T follicular helper cell (primary cell): Measurements from ENCODE around the gene MPZL2.

Source experiments
- DNase-seq: peaks from one replicate; pipeline ENCODE4 v3.0.0-alpha.2; 2020; ENCODE audit warnings: low read depth

MPZL2 gene

GRCh38 chr11:118219732-118220131 lies 44.4 kb downstream of the MPZL2 start:
- no peak for DNase-seq

DNA sequence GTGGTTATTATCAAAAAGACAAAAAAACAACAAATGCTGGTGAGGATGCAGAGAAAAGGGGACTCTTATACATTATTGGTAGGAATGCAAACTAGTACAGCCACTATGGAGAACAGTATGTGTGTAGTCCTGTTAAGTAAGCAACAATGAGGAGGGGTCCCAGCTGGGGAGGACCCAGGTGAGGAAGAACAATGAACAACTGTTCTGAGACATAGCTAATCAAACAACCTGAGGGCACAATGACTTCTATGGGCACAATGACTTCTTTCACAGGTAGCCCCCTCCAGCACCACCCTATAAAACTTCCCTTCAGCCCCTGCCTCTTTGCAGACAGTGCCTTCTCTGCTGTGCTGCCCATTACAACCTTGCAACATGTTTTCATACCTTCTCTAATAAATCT lies 44.9 kb downstream of the MPZL2 start:
- DNase-seq: no peak

DNA sequence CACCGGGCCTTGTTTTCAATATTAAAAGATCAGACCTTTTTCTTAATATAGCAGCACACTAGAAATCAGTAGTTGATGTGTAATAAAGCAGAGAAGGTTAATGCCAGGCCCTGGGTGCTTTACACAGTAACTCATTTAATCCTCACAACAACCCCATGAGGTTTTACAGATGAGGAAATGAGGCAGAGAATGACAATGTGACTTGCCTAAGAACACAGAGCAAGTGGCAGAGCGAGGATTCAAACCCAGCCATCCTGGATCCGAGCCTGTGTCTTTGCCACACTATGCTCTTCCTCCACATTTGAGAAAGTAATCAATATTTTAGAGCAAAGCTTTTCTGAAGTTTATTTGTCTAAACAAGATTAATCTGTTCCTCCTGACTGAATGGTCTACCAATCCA lies 46.5 kb downstream of the MPZL2 start:
- DNase-seq: no peak

DNA sequence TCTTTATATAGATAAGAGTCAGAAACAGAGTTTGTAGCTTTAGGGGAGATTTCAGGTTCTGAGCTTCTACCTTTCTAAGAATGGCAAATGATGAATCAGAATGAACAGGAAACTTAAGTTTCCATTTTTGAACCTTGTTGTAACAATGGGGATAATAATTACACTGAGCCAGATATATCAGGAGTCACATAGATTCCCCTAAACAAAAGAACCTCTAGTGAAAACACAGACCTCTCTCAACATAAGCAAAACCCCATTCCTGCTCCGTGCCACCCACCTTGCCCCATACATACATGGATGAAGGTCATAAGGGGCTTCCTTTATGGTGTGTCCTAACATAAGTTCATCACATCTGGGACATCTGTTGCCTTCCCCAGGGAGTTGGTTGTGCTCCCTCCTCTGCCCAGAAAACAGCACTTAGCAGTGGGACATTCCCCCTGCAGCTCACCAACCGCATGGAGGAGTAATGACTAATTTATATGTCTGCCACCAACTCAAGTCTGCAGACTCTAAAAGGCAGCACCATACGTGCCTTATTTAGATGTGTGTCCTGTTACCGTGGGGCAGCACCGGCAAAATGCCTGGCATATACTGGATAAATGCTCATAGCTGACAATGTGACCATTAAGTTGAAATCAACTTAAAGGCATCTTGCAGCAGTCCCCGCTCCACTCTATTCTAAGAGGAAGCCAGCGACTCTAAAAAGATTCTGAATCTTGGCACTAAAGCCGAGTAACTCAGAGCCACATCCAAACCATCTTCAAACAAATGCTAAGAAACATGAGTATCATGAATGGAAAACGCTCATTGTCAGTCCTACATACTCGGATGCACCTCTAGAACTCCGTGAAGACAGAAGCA lies 47.2 kb downstream of the MPZL2 start:
- DNase-seq: no peak

- no peak for DNase-seq
Measured at GRCh38 chr11:118215765-118216164, 48.3 kb downstream of the MPZL2 start.

DNA sequence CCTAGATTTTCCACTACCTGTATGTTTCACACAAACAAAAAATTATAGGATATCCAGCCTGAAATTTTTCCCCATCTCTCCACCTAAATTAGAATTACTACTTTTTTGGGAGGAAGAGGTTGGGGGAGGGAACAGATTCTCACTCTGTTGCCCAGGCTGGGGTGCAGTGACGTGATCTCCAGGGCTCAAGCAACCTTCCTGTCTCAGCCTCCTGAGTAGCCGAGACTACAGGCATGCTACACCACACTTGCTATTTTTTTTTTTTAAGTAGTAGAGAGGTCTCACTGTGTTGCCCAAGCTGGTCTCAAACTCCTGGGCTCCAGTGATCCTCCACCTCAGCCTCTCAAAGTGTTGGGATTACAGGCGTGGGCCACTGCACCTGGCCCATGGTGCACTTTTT lies 48.8 kb downstream of the MPZL2 start:
- DNase-seq: no peak

DNA sequence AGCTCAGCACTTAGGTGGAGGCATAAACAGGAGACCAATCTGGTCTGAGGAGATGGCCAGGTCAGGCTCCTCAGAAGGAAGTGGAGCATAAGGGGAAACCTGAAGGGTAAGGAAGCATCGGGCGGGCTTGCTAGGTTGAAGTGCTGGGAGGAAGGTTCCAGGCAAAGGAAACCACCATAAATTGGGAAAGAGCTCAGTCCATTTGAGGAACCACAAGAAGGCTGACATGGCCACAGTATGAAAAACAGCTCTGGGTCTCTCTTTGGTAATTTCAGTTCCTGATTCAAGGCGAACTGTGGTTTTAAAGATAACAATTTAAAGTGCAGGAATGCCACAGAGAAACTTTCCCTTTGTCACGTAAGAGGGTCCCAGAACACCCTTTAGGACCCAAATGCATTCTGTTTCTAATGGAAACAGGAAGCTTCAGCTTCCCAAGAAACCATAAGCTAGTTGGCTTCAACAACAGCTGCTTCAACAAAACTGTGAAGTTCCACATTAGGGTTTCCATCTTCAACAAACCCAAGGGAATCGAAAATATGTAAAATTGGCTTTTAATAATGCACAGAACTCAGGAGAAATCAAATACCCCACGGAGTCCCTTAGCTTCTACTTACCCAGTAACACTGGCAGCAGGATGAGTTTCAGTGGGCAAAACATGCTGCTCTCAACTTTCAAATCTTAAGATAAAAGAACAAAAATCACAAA lies 49.7 kb downstream of the MPZL2 start:
- no peak for DNase-seq

DNA sequence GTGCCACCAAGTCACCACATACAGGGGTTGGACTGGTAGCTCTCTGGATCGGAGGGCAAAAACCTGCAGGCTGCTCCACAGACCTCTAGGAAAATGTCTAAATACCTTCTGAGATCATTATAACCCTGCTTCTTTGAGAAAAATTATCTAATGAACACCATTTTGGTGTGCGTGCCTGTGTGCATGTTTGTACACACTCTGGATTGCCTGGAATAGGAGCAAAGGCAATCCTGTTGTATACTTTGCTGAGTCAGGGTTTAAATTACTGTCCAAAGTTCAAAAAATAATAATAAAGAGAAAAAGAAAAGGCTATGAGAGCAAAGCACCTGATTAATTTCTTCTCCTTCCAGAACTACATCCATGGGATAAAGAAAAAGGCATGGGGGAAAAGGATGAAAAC lies 50.3 kb downstream of the MPZL2 start:
- DNase-seq: no peak

- no peak for DNase-seq
Measured at GRCh38 chr11:118213201-118213600, 50.9 kb downstream of the MPZL2 start.

DNA sequence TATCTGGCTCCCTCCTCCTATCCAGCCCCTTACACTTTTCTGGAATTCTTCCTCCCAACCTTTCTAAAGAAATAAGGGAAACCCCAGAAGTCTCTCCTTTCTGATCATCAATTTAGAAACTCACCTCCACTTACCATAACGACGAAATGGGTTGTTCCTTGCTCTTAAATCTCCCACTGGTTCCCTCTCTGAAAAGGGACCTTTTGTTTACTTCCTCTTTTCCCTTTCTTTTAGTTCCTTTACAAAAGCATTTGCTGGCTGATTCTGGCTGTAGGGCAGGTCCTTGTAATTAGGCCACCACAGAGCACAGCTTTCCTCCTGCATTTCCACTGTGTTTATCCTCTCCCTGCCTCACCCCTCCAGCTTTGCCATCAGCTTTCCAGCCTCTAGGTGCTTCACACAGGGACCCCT lies 51.3 kb downstream of the MPZL2 start:
- no peak for DNase-seq

DNA sequence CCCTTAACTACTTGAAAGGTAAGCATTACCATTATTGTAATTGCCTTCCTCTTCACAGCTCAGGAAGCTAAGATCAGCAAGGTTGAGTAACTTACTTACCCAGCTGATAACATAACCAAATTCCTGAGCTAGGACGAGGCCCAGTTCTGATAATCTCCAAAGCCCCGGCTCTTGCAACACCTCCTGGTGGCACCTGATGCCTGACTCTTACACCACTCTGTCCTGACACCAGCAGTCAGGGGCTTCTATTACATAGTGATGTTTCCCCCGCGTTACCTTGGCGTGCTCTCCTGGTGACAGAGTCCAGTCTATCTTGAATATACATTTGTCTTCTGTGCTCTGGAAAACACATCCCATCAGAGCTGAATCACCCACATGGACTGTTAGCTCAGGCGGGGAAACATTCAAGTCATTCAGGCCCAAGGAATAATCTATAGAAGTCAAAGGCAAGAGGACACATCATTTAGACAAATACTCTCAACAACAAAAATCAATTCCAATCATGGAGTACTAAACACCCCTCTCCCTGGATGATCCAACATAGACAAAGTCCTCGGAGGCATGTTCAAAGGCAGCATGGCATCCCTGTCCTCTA lies 51.9 kb downstream of the MPZL2 start:
- DNase-seq: no peak

DNA sequence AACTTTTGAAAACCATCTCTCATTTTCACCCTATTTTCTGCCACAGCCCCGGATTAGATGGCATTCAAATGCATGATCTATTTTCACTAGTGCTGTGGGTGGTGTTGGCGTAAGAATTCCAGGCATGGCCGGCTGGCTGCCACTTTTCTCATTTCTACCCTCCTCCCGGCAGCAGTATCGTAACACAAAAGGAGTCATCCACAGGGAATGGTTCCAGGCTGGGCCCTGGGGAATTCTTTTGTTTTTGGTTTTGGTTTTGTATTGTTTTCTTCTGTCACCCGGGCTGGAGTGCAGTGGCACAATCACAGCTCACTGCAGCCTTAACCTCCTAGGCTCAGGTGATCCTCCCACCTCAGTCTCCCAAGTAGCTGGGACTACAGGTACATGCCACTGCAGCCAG lies 53.1 kb downstream of the MPZL2 start:
- DNase-seq: no peak

GRCh38 chr11:118210323-118210722 lies 53.8 kb downstream of the MPZL2 start:
- no peak for DNase-seq

DNA sequence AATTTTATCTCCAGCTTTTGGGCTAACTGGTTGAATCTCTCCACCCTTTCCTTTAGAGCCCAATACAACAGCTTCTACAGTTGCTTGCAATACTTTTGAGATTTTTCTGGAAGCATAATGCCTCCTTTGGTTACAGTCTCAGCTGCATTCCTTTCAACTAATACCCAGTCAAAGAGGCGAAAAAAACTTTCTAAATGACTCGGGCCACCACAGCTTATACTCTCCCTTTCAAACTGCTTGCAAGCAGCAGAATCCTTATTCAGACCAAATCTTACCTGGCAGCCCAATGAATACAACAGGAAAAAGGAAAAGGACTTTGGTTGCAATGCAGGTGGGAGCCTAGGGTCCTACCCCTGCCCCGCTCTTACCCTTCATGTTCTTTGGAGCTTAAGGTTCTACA lies 55.1 kb downstream of the MPZL2 start:
- no peak for DNase-seq

GRCh38 chr11:118207079-118207478 lies 57.0 kb downstream of the MPZL2 start:
- DNase-seq: no peak

DNA sequence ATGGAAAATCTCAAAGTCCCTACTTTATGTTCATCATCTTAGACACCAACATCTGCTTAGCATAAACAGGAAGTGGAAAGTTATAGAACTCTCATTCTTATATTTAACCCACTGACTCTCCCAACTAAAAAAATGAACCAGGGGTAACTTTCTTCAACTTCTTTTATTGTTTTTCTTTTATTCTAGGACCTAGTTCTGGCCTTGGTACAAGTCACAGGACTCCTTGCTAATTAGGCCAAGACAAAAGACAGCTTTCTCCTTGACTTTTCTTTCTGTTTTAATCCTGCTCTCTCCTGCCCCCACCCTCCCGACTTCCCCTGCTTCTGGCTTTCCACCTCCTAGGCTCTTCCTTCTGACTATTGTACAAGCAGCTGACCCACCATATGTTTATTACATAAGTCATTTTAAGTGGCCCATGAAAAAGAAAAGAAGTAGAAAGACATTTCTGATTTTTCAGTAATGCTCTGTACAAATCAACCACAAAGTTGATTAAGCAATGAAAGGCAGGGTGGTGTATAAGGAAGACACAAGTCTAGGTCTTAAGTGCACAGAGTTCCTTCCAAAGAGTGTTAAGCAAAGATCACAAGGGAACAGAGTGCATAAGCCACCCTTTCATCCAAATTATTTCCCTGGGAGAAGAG lies 57.6 kb downstream of the MPZL2 start:
- no peak for DNase-seq

- no peak for DNase-seq
Measured at GRCh38 chr11:118205606-118206378, 58.3 kb downstream of the MPZL2 start.
